Naive thymus-derived CD4-positive, alpha-beta T cell (primary cell): ENCODE measurements around the gene DAZL. TPM values are rescaled to one million over a fixed set of nuclear protein-coding genes. Genes with fewer than 3 reads are reported as not detected.

ENCODE experiments used
- ATAC-seq: fragments of 150-1000 bp; cut with Tn5 transposase; 2 replicates; pipeline ENCODE4 v1.10.0; 2021; ENCODE audit warnings: mild to moderate bottlenecking, moderate library complexity
- CTCF ChIA-PET: fragments of 350-600 bp; sonication (Branson Sonifier 250); formaldehyde crosslinking; loops from one replicate; lab custom pipeline; 2021; ENCODE audit warnings: antibody characterized with exemption; lab: Charles Lee
- POLR2A ChIA-PET: fragments of 350-600 bp; sonication (Branson Sonifier 250); formaldehyde crosslinking; loops from one replicate; lab custom pipeline; 2021; ENCODE audit warnings: antibody characterized with exemption, inconsistent platforms; lab: Charles Lee
- DNase-seq, 9 donors: peaks; one replicate each; pipeline versions ENCODE4 v3.0.0 to v3.0.0-alpha.2; 2020 to 2022; ENCODE audit warnings: mixed read lengths in 1 of 9
- H3K27ac ChIP-seq: one replicate; pipeline ENCODE4 v1.7.0; 2013; ENCODE audit warnings: mild to moderate bottlenecking, low read depth, low read length, moderate library complexity
- H3K27me3 ChIP-seq, 2 donors: one replicate each; pipeline ENCODE4 v1.7.0; 2013; ENCODE audit warnings: low read length in 2 of 2, mild to moderate bottlenecking in 2 of 2, moderate library complexity in 2 of 2; ENCODE audit not compliant: control insufficient read depth in 2 of 2, insufficient read depth in 2 of 2
- H3K36me3 ChIP-seq, 3 experiments: 1 replicate in 2 of 3; 2 replicates in 1 of 3; pipeline ENCODE4 v1.7.0; 2013; ENCODE audit warnings: low read length in 3 of 3, mild to moderate bottlenecking in 3 of 3, moderate library complexity in 1 of 3; ENCODE audit not compliant: insufficient read depth in 3 of 3, control insufficient read depth in 2 of 3
- H3K4me1 ChIP-seq, 2 donors: one replicate each; pipeline ENCODE4 v1.7.0; 2013; ENCODE audit warnings: low read length in 2 of 2, mild to moderate bottlenecking in 2 of 2, moderate library complexity in 1 of 2; ENCODE audit not compliant: control insufficient read depth in 2 of 2, insufficient read depth in 2 of 2
- H3K4me3 ChIP-seq: 2 replicates; pipeline ENCODE4 v1.7.0; 2013; ENCODE audit warnings: mild to moderate bottlenecking, low read length
- H3K9me3 ChIP-seq, 3 experiments: 1 replicate in 2 of 3; 2 replicates in 1 of 3; pipeline ENCODE4 v1.7.0; 2013; ENCODE audit warnings: low read length in 3 of 3; ENCODE audit not compliant: control insufficient read depth in 2 of 3
- H3K27ac Mint-ChIP-seq, 9 donors: one replicate each; pipeline ENCODE4 v1.8.0; 2020 to 2022; ENCODE audit warnings: mixed read lengths in 9 of 9, mild to moderate bottlenecking in 8 of 9, moderate library complexity in 5 of 9, inconsistent platforms in 2 of 9
- H3K27me3 Mint-ChIP-seq, 5 donors: one replicate each; pipeline ENCODE4 v1.8.0; 2021 to 2022; ENCODE audit warnings: mixed read lengths in 5 of 5, mild to moderate bottlenecking in 1 of 5
- H3K36me3 Mint-ChIP-seq, 5 donors: one replicate each; pipeline ENCODE4 v1.8.0; 2020 to 2022; ENCODE audit warnings: mixed read lengths in 5 of 5, mild to moderate bottlenecking in 3 of 5, inconsistent platforms in 1 of 5
- H3K4me1 Mint-ChIP-seq, 7 donors: one replicate each; pipeline ENCODE4 v1.8.0; 2020 to 2022; ENCODE audit warnings: mixed read lengths in 7 of 7, mild to moderate bottlenecking in 3 of 7, inconsistent platforms in 1 of 7
- H3K4me3 Mint-ChIP-seq, 10 donors: one replicate each; pipeline ENCODE4 v1.8.0; 2020 to 2022; ENCODE audit warnings: mild to moderate bottlenecking in 10 of 10, mixed read lengths in 10 of 10, moderate library complexity in 6 of 10, inconsistent platforms in 2 of 10
- H3K9me3 Mint-ChIP-seq, 11 donors: one replicate each; pipeline ENCODE4 v1.8.0; 2020 to 2022; ENCODE audit warnings: mixed read lengths in 11 of 11, mild to moderate bottlenecking in 4 of 11, inconsistent platforms in 1 of 11, moderate library complexity in 1 of 11
- intact Hi-C, 2 donors: fragments of 100-400 bp; cut with micrococcal nuclease; formaldehyde crosslinking; loops; one replicate each; pipeline ENCODE4 v1.15.1; 2023
- polyA plus RNA-seq, 2 donors: library from polyadenylated mRNA; unstranded; fragments of 300-500 nt; fragmentation: Illumina TruSeq; gene quantifications; one replicate each; pipeline ENCODE4 v1.2.3, GENCODE V29; 2021
- total RNA-seq, 6 experiments: library from RNA in 5 of 6; stranded (reverse) in 5 of 6; gene quantifications; 1 replicate in 5 of 6; 2 replicates in 1 of 6; pipeline ENCODE4 v1.2.3 and lab custom pipeline; 2021 to 2026

Gene DAZL
- total and polyA plus RNA-seq, 7 experiments from 2014 or later = not detected

DNA sequence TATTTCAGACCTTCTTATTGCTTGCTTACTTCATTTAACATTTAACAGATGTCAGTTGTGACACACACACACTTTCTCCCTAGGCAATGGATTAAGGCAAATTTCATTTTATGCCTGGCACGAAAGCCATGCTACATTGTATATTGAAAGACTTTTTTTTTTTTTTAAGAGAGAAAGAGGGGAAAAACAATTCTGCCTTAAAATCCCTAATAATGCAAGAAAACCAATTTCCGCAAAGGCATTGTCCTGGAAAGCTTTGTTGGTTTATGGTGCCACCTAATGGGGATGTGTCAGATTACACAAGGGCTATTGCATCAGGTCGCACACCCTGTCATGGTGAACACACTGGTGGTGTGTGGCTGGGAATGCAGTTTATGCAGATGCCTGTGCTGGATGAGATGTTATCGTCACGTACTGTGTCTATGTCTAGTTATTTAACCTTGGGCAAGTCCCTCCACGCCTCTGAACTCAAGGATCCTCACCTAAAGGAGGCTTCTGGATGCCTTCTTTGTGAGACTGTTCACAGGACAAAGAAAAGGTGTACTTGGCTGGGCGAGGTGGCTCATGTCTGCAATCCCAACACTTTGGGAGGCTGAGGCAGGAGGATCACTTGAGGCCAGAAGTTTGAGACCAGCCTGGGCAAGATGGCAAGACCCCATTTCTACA, 54.4 kb downstream of the DAZL start:
- Histone ChIP-seq H3K4me3 (no peak overlapping the region), H3K4me1 (peaks cover 0 to 4% of the 10 kb centered on the region in 2 donors), H3K36me3 (no peaks in the 10 kb centered on the region), H3K9me3 (no peaks in the 10 kb centered on the region), H3K27ac (no peak overlapping the region), H3K27me3 (no peaks in the 10 kb centered on the region)
- CTCF ChIA-PET = interaction anchor here (0.6 to 1.9 kb wide), 18 partner anchors 21 to 1200 kb away, joined by 3 to 19 read pairs (median 5); partner anchors contain the start of gene OXNAD1
- H3K36me3 Mint-ChIP-seq = no peaks in the 10 kb centered on the region
- peak overlapping the region in 1 of 10 donors; percentile 10 for H3K4me3 Mint-ChIP-seq
- peaks cover 0 to 3% (median 0%) of the 10 kb centered on the region in 11 donors for H3K9me3 Mint-ChIP-seq
- DNase-seq (peak; percentile 36 to 82 (median 76)), ATAC-seq (peak; percentile 98)
- intact Hi-C loops = loop anchor here (1.0 to 5.0 kb wide), 14 partner anchors 40 to 921 kb away; no protein-coding TSS in a partner anchor
- peaks cover 6 to 15% (median 7%) of the 10 kb centered on the region in 7 donors for H3K4me1 Mint-ChIP-seq
- POLR2A ChIA-PET = interaction anchor here (2.2 to 2.4 kb wide), 2 partner anchors 260 to 283 kb away, joined by 9 to 10 read pairs; no protein-coding TSS in a partner anchor
- H3K27me3 Mint-ChIP-seq = peaks cover 0 to 11% (median 9%) of the 10 kb centered on the region in 5 donors
- peak overlapping the region in 5 of 9 donors; percentile 16 to 67 (median 36) for H3K27ac Mint-ChIP-seq

DNA sequence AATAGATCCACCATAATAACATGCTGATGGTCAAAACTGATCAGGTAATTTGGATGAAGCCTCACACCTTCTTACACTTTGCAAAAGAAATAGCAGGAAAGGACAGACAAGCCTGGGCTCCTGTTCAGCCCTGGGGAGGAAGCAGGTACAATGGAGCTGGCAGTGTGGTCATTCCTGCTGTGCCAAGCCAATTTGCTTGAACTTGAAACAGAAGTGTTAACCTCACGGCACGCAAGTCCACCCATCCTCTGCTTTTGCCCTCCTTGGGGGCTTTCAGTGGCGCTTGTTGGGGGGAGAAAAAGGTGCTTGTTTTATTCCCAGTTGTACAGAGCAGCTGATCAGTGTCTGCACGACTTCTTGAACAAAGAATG, 54.9 kb downstream of the DAZL start:
- Histone ChIP-seq H3K4me3 (no peak overlapping the region), H3K9me3 (no peaks in the 10 kb centered on the region), H3K4me1 (peaks cover 0 to 4% of the 10 kb centered on the region in 2 donors), H3K27ac (no peak overlapping the region), H3K36me3 (no peaks in the 10 kb centered on the region), H3K27me3 (no peaks in the 10 kb centered on the region)
- Mint-ChIP-seq H3K9me3 (peaks cover 0 to 3% (median 0%) of the 10 kb centered on the region in 11 donors), H3K4me3 (no peak overlapping the region), H3K4me1 (peaks cover 6 to 18% (median 7%) of the 10 kb centered on the region in 7 donors), H3K27me3 (peaks cover 0 to 10% (median 9%) of the 10 kb centered on the region in 5 donors), H3K36me3 (no peaks in the 10 kb centered on the region), H3K27ac (peak overlapping the region in 1 of 9 donors; percentile 26)
- ChIA-PET CTCF (interaction anchor here (0.6 to 1.9 kb wide), 10 partner anchors 21 to 502 kb away, joined by 3 to 19 read pairs (median 6); no protein-coding TSS in a partner anchor), POLR2A (interaction anchor here (0.9 to 2.4 kb wide), 3 partner anchors 259 to 283 kb away, joined by 3 to 10 read pairs (median 9); no protein-coding TSS in a partner anchor)
- intact Hi-C loops = loop anchor here (1.0 to 5.0 kb wide), 13 partner anchors 39 to 920 kb away; no protein-coding TSS in a partner anchor
- no peak for ATAC-seq
- DNase-seq = no peak

GRCh38 chr3:16548721-16549120, 56.5 kb downstream of the DAZL start:
- Histone ChIP-seq H3K36me3 (no peaks in the 10 kb centered on the region), H3K4me3 (no peak overlapping the region), H3K4me1 (peaks cover 0 to 4% of the 10 kb centered on the region in 2 donors), H3K9me3 (no peaks in the 10 kb centered on the region), H3K27me3 (no peaks in the 10 kb centered on the region), H3K27ac (no peak overlapping the region)
- Mint-ChIP-seq H3K4me3 (no peak overlapping the region), H3K4me1 (peaks cover 6 to 29% (median 7%) of the 10 kb centered on the region in 7 donors), H3K9me3 (peaks cover 0 to 3% (median 0%) of the 10 kb centered on the region in 11 donors), H3K36me3 (no peaks in the 10 kb centered on the region), H3K27me3 (peaks cover 0 to 9% (median 7%) of the 10 kb centered on the region in 5 donors), H3K27ac (peak overlapping the region in 1 of 9 donors; percentile 25)
- no peak for DNase-seq
- CTCF ChIA-PET = no interaction called here
- no peak for ATAC-seq
- intact Hi-C loops = no loop called here
- POLR2A ChIA-PET = no interaction called here

DNA sequence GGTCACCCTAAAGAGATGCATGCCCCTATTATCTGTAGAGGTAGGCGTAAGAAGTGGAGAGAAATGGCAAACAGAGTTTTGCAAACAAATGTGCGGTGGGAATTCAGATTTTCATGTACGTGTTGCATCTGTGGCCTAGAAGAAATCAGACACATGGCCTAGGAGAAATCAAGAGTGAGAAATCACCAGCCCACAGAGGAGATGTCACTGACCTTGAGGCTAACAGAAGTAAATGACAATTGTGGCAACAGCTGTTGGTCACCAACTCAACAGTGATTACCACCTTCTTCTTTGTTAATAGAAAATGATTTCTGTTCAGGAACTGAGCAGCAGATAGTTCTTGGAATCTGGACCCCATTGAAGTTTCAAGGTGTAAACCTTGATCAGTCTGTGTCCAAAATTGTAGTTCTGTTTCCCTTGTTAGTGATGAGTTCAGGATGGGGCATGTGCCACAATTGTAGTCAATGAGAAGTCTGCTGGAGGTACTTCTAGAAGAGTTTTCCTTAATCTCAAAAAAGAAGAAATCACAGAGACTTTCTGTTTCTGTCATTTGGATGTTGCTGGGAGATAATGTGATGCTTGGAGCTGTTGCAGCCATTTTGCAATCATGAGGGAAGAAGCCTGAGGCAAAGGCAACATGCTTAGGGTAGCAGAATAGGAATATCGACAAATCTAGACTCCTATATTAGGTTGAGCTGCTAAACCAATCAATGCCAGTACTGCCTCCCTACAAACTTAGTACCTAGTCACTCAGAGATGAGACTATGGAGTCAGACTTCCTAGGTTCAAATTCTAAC, 57.5 kb downstream of the DAZL start:
- ATAC-seq = no peak
- ChIA-PET CTCF (interaction anchor here (0.6 to 1.3 kb wide), 2 partner anchors 257 to 504 kb away, joined by 3 read pairs; no protein-coding TSS in a partner anchor), POLR2A (interaction anchor here (1.6 kb wide), 1 partner anchor 261 kb away, joined by 3 read pairs; no protein-coding TSS in a partner anchor)
- H3K27me3 Mint-ChIP-seq = peaks cover 0 to 9% (median 4%) of the 10 kb centered on the region in 5 donors
- peaks cover 6 to 33% (median 7%) of the 10 kb centered on the region in 7 donors for H3K4me1 Mint-ChIP-seq
- H3K4me1 ChIP-seq = peaks cover 0 to 4% of the 10 kb centered on the region in 2 donors
- no peaks in the 10 kb centered on the region for H3K36me3 Mint-ChIP-seq
- no peaks in the 10 kb centered on the region for H3K27me3 ChIP-seq
- no peak overlapping the region for H3K4me3 ChIP-seq
- no peak overlapping the region for H3K4me3 Mint-ChIP-seq
- intact Hi-C loops = no loop called here
- H3K27ac ChIP-seq = no peak overlapping the region
- H3K27ac Mint-ChIP-seq = no peak overlapping the region
- DNase-seq = no peak
- peaks cover 0 to 3% (median 0%) of the 10 kb centered on the region in 11 donors for H3K9me3 Mint-ChIP-seq
- H3K9me3 ChIP-seq = no peaks in the 10 kb centered on the region
- no peaks in the 10 kb centered on the region for H3K36me3 ChIP-seq

- H3K36me3 Mint-ChIP-seq = no peaks in the 10 kb centered on the region
- H3K36me3 ChIP-seq = no peaks in the 10 kb centered on the region
- intact Hi-C loops = no loop called here
- H3K27ac ChIP-seq = no peak overlapping the region
- peaks cover 0 to 3% (median 0%) of the 10 kb centered on the region in 11 donors for H3K9me3 Mint-ChIP-seq
- ATAC-seq (peak; percentile 36), DNase-seq (no peak)
- no peak overlapping the region for H3K27ac Mint-ChIP-seq
- peaks cover 6 to 33% (median 7%) of the 10 kb centered on the region in 7 donors for H3K4me1 Mint-ChIP-seq
- peaks cover 0 to 4% of the 10 kb centered on the region in 2 donors for H3K4me1 ChIP-seq
- ChIA-PET CTCF (interaction anchor here (0.6 to 1.3 kb wide), 2 partner anchors 256 to 502 kb away, joined by 3 read pairs; no protein-coding TSS in a partner anchor), POLR2A (interaction anchor here (1.6 kb wide), 1 partner anchor 260 kb away, joined by 3 read pairs; no protein-coding TSS in a partner anchor)
- no peak overlapping the region for H3K4me3 Mint-ChIP-seq
- H3K9me3 ChIP-seq = no peaks in the 10 kb centered on the region
- H3K4me3 ChIP-seq = no peak overlapping the region
- peaks cover 0 to 5% (median 0%) of the 10 kb centered on the region in 5 donors for H3K27me3 Mint-ChIP-seq
- H3K27me3 ChIP-seq = no peaks in the 10 kb centered on the region
Observed at GRCh38 chr3:16546186-16547010, 58.8 kb downstream of the DAZL start.
